Measurements from ENCODE around the gene GNB1. TPM values are rescaled to one million over a fixed set of nuclear protein-coding genes. Genes with fewer than 3 reads are reported as not detected.
"Not testable (repeated sequence)": the region's sequence is repeated elsewhere in the genome, so short reads cannot be mapped to it uniquely, and the experiment has no call there.

The GNB1 gene
- total RNA-seq, 1 experiment from 2014 or later, result 74.5 TPM

GRCh38 chr1:1892079-1892762 is 1.3 kb upstream of the GNB1 start:
- DNase-seq (ENCODE audit: low read depth), result no peak

GRCh38 chr1:1891349-1892078 is 627 bp upstream of the GNB1 start:
- peak; percentile 49 for DNase-seq (ENCODE audit: low read depth)

DNA sequence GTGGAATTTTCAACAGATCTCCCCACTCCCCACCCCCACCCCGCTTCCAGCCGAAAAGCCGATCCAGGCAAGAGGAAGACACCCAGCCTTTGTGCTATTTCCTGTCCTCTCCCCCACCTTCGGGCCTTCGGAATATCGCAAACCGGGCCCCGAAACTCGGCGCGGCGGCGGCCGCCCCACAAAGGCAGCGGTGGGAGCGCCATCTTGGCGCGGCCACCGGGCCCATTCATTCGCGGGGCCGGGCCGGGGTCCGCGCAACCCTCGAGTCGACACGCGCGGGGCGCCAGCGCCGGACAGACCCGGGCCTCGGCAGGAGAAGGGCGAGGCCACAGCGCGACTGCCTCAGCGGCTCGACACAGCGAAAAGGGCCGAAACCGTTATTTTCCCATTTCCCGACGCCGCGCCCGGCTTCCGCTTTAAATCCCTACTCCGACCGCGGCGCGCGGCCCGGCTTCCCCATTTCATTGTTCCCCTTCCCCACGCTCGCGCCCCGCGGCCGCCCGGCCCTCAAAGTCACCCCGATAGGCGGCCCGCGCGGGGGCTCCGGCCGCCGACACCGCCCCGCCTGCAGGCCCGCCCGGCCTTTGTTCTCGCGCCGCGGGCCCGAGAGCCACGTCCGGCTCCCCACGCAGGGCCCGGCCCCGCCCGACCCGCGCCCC is 911 bp downstream of the GNB1 start:
- DNase-seq (ENCODE audit: low read depth), result peak; percentile 45

GRCh38 chr1:1889090-1889750 is 1.7 kb downstream of the GNB1 start:
- DNase-seq (ENCODE audit: low read depth), result peak; percentile 22

DNA sequence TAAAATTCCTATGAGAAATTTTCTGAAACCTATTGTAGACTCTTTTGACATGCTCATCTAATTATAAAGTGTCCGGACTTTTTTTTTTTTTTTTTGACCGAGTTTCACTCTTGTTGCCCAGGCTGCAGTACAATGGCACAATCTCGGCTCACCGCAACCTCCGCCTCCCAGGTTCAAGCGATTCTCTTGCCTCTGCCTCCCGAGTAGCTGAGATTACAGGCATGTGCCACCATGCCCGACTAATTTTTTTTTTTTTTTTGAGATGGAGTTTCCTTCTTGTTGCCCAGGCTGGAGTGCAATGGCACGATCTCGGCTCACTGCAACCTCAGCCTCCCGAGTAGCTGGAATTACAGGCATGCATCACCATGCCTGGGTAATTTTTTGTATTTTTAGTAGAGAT is 7.0 kb downstream of the GNB1 start:
- DNase-seq (ENCODE audit: low read depth), result not testable (repeated sequence)

DNA sequence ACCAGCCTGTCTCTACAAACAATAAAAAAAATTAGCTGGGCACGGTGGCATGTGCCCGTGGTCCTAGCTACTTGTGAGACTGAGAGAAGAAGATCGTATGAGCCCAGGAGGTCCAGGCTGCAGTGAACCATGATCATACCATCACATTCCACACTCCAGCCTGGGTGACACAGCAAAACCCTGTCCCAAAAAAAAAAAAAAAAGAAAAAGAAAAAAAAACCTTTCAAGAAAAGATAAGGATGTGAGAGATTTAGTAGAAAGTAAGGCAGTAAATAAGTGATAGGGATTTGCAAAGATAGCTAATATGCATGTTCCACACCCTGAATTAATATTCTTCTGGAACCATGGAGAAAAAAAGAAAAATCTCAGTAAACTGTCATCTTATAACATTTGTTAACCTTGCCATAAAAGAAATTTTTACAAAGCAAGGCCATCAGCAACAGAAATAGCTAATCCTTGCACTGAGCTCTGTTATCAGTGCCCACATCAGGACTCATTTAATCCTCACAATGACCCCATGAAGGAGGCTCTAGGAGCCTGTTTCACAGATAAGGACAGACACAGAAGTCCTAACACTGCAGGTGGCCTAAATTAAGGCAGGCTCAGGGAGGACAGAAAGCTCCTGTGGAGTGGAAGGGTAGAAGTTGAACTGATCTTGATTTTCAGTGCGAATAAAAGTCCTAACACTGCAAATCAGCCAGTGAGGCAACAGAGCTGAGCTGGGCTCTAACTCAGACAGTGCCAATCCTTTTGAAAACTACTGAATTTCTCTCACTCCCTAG is 7.6 kb downstream of the GNB1 start:
- DNase-seq (ENCODE audit: low read depth), result no peak

- DNase-seq (ENCODE audit: low read depth), result no peak
Observed at GRCh38 chr1:1881727-1882126, 9.2 kb downstream of the GNB1 start.

GRCh38 chr1:1880617-1881312 is 10.1 kb downstream of the GNB1 start:
- DNase-seq (ENCODE audit: low read depth), result no peak

GRCh38 chr1:1879942-1880341 is 10.9 kb downstream of the GNB1 start:
- DNase-seq (ENCODE audit: low read depth), result no peak

DNA sequence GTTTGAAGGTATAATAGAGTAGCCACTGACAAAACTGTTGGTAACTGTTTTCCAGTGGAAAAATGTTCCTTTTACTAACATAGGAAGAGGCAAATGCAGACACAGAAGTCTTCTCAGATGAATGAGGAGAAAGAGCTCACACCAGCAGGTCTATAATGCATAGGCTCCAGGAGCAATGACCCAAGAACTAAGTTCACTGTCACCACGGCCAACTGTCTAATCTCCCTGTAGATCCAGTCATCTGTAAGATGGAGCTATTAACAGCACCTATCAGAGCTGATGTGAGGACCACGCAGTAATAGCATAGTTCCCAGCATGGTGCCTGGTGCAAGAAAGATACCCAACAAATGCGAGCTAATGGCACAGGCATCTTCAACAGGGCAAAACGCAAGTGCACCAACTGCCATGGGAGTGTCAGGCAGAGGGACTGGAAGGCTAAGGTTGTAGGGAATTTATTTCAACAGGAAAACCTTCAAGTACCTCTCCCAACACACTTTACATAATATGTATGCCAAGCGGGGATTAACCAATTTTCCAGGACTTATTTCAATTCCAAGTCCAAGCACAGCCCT is 12.9 kb downstream of the GNB1 start:
- DNase-seq (ENCODE audit: low read depth), result no peak

- no peak for DNase-seq (ENCODE audit: low read depth)
Observed at GRCh38 chr1:1876335-1876930, 14.5 kb downstream of the GNB1 start.

GRCh38 chr1:1875932-1876331 is 15.0 kb downstream of the GNB1 start:
- no peak for DNase-seq (ENCODE audit: low read depth)

DNA sequence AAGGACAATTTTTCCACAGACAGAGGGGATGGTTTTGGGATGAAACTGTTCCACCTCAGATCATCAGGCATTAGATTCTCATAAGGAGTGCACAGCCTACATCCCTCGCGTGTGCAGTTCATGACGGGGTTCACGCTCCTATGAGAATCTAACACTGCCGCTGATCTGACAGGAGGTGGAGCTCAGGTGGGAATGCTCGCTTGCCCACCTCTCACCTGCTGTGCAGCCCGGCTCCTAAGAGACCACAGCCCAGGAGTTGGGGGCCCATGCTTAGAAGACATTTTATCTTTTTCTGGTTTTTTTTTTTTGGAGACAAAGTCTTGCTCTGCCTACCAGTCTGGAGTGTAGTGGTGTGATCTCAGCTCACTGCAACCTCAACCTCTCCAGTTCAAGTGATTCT is 16.0 kb downstream of the GNB1 start:
- no peak for DNase-seq (ENCODE audit: low read depth)

DNA sequence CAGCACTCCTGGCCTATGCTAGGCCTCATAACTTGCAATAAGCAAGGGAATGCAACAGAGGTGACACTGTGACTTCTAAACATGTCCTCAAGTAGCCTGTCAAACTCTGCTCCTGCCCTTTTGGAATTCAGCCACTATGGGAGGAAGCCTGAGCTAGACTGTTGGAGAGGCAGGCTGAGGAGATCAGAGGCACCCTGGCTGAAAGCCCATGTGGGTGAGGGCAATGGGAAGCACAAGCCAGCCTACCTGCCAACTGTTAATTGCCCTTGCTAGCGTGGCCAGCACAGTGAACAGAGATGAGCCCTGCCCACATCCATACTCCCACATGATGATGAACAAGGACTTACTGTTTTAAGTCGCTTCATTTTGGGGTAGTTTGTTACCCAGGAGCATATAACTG is 17.7 kb downstream of the GNB1 start:
- DNase-seq (ENCODE audit: low read depth), result no peak

DNA sequence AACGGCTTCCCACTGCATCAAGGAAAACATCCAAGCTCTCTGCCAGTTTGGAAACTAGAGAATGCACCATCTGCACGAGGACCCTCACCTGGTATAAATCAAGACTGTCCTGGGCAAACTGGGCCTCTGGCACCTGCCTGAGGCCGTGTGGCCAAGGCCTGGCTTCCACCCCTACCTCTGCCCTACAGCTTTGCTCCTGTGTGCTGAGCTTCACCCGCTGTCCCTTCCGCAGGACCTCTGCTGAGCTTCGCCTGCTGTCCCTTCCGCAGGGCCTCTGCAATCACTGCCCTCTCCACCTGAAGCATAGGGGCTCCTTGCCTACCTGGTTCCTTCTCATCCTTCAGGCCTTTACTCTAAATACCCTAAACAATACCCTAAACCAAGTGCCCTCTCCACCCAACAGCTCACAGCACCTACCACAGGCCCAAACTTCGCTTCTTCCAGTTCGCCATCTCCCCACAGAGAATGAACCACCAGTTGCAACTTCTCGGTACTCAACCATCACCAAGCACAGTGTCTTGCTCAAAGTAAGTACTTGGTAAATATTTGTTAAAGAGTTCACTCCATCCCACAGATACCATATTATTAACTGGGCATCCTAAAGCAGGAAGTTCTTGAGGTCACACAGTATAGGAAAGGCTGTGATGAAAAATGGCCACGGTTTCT is 18.4 kb downstream of the GNB1 start:
- DNase-seq (ENCODE audit: low read depth), result no peak

- no peak for DNase-seq (ENCODE audit: low read depth)
Observed at GRCh38 chr1:1869469-1869868, 21.4 kb downstream of the GNB1 start.

GRCh38 chr1:1867164-1867563 is 23.7 kb downstream of the GNB1 start:
- no peak for DNase-seq (ENCODE audit: low read depth)

- DNase-seq (ENCODE audit: low read depth), result no peak
Observed at GRCh38 chr1:1862905-1863547, 27.9 kb downstream of the GNB1 start.

Data from HT1080 (cell line).